K562 treated with DMSO at 1 percent for 48 hours (cell line): Measurements from ENCODE around the gene GLI1. TPM values are rescaled to one million over a fixed set of nuclear protein-coding genes. Genes with fewer than 3 reads are reported as not detected.

Experiments used
- total RNA-seq: library from RNA; unstranded; fragments of 300-600 nt; gene quantifications from 2 replicates; pipeline ENCODE4 v1.2.3, GENCODE V29; 2022; ENCODE audit warnings: low replicate concordance; ENCODE audit errors: extremely low read depth

The GLI1 gene
- not detected in 2 replicates for total RNA-seq

GRCh38 chr12:57459750-57460467, at the start of gene GLI1:
GLI1 (plus strand) TSS chr12:57459785; CDS start chr12:57463692, 3,907 bp downstream.

DNA sequence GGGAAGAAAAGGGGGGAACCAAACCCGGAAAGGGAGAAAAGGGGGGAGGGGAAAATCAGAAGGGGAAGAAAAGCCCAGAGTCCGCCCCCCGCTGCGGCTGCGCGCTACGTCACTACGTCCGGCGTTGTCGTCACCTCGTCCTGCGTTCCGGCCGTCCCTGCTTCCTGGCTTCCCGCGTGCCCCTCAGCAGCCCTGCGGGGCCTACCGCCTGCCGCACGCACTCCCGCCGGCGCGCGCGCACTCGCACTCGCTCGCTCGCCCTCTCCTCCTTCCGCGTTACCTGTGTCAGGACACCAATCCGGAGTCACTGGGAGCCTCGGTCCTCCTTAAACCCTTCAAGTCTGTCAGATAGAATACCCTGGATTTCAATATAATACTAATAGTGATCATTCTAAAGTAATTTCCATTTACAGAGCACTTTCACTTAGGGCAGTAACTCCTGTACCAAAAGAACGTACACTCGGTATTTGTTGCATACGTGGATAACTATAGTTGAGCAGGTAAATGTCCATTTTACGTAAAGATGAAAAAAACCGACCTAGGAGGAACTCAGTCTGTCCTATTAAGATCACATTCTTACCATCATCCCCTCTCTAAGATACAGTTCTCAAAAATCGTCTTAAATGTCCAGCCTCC, 28.5 kb upstream of the GLI1 start, which contains the start of gene R3HDM2:
Gene R3HDM2 (minus strand): TSS at position 113 of the 636 bp plus-strand sequence. CDS start 120,615 bp downstream, outside the sequence.

GRCh38 chr12:57434517-57435223, 24.9 kb upstream of the GLI1 start, which contains the start of gene INHBC:
INHBC (plus strand) TSS chr12:57434784; CDS start chr12:57434887, 103 bp downstream.

GRCh38 chr12:57454566-57455373, 4.8 kb upstream of the GLI1 start, which contains the start of gene INHBE:
INHBE (plus strand) TSS chr12:57455307; CDS start chr12:57455537, 230 bp downstream.

GRCh38 chr12:57479376-57480115, 20.0 kb downstream of the GLI1 start, which contains the start of gene ARHGAP9:
ARHGAP9 (minus strand) TSS chr12:57479866; CDS start chr12:57479406, 460 bp downstream.

DNA sequence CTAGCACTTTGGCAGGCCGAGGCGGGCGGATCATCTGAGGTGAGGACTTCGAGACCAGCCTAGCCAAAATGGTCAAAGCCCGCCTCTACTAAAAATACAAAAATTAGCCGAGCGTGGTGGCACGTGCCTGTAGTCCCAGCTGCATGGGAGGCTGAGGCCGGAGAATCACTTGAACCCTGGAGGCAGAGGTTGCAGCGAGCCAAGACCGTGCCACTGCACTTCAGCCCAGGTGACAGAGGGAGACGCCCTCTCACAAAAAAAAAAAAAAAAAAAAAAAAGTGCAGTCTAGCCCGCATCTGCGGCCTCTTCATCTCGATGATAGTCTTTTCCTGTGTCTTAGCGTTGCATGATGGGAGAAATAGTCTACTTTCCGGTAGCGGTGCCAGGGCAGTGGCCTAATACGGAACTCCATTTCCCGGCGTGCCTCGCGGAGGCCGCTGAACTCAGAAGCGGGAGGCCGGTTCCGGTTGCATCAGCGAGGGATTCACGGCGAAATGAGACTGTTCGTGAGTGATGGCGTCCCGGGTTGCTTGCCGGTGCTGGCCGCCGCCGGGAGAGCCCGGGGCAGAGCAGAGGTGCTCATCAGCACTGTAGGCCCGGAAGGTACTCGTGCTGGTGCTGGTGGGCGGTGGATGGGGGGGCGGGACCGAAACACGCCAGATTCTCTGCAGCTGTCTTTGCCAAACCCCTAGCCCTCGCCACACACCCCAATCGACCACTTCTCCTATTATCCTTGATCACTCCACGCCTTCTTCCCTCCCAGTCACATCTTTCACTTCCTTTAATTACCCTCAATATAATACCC, 28.2 kb downstream of the GLI1 start, which contains the start of gene MARS1:
Gene MARS1 (plus strand): TSS at position 472 of the 805 bp plus-strand sequence. CDS start 23 bp downstream, at position 495.

DNA sequence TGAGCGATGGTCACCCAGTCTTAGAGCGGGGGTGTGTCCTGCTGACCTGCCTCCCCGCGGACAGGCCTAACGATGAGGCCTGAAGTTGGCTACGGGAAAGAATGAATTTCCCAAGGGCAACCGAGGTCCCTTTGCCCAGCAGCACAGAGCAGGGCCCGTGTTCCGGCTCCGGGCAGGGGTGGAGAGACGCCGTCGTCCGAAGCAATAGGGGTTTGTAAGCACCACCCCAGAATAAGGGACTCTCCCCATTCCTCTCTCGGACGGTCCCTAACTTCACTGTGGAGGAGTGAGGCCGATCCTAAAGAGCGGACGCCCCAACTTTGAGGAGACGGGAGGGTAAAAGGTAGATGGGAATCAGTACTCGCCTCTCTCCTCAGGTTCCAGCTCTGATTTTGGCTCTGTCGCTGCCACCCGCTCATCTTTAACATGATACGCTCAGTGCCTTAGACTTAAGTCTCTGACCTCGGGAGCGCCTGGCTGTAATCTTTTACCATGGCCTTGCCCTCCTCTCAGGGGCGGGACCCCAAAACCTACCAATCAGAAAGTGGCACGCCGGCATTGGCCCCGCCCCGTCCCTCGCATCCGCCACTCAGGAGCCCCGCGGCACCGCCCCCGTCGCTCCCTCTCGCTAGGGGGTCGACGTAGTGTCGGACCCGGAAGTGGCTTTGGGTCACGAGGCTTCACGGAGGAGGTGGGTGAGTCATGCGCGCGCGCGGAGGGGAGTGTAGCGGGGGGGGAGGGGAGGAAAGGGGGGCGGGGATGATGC, 60.7 kb downstream of the GLI1 start, which contains the start of gene DDIT3:
Gene DDIT3 (minus strand): TSS at position 462 of the 766 bp plus-strand sequence. CDS start 3,108 bp downstream, outside the sequence.

Other genes with a start within 250 kb of the GLI1 start
- not detected in 2 replicates for gene NXPH4, start 243.0 kb upstream of the GLI1 start, total RNA-seq
- not detected in 2 replicates for gene SHMT2, start 230.1 kb upstream of the GLI1 start, total RNA-seq
- gene STAC3, start 208.6 kb upstream of the GLI1 start, total RNA-seq = not detected in 2 replicates
- gene R3HDM2, start 28.7 kb upstream of the GLI1 start, total RNA-seq = not detected in 2 replicates
- not detected in 2 replicates for gene INHBC, start 25.0 kb upstream of the GLI1 start, total RNA-seq
- gene INHBE, start 4.5 kb upstream of the GLI1 start, total RNA-seq = not detected in 2 replicates
- not detected in 2 replicates for gene ARHGAP9, start 20.1 kb downstream of the GLI1 start, total RNA-seq
- 1,111 TPM in 1 of 2 replicates, not detected in the other for gene MARS1, start 28.3 kb downstream of the GLI1 start, total RNA-seq
- not detected in 2 replicates for gene DDIT3, start 60.7 kb downstream of the GLI1 start, total RNA-seq
- gene MBD6, start 63.0 kb downstream of the GLI1 start, total RNA-seq = not detected in 2 replicates
- gene DCTN2, start 87.4 kb downstream of the GLI1 start, total RNA-seq = 249 TPM in 1 of 2 replicates, not detected in the other
- gene KIF5A, start 90.3 kb downstream of the GLI1 start, total RNA-seq = not detected in 2 replicates
- not detected in 2 replicates for gene PIP4K2C, start 131.4 kb downstream of the GLI1 start, total RNA-seq
- not detected in 2 replicates for gene DTX3, start 145.0 kb downstream of the GLI1 start, total RNA-seq
- gene ARHGEF25, start 151.7 kb downstream of the GLI1 start, total RNA-seq = not detected in 2 replicates
- not detected in 2 replicates for gene B4GALNT1, start 173.4 kb downstream of the GLI1 start, total RNA-seq
- gene OS9, start 234.3 kb downstream of the GLI1 start, total RNA-seq = 921 TPM in 1 of 2 replicates, not detected in the other